Epidermal melanocyte (primary cell): ENCODE results near the gene ZBTB38.

Experiments
- DNase-seq: peaks from one replicate; pipeline ENCODE4 v3.0.0; 2011; ENCODE audit warnings: low spot score; ENCODE audit not compliant: insufficient read length

ZBTB38 gene

GRCh38 chr3:141365201-141365600, 3.1 kb upstream of the ZBTB38 start:
- no peak for DNase-seq

GRCh38 chr3:141366285-141367037, 1.8 kb upstream of the ZBTB38 start:
- no peak for DNase-seq

DNA sequence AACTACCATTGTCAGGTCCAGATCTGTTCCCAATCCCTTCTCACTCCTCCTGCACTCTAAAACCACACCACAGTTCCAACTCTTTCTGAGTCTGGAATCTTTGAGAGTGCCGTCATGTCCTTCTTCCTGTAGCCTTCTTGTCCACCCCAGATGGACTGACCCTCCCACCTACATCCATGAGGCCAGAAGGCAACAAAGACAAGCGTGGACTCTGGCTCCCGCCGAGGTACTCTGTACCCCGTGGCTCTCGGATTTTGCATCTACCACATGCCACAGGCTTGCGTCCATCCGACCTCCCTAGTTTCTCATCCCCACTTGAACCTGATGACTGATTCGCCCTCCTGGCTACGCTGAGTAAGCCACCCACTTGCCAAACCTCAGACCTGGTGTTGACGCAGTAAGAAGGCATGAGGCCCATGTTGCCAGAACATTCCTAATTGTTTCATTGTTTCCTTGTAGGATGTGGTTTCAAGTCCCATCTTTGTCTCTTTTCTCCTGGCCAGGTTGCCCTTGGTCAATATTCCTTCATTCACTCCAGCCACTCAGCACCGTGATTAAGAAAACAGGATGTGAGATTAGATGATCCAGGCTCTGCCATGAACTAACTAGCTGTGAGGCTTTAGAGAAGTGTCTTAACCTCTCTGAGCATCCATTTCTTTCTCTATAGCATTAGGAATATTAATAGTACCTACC, 1.1 kb upstream of the ZBTB38 start:
- no peak for DNase-seq

DNA sequence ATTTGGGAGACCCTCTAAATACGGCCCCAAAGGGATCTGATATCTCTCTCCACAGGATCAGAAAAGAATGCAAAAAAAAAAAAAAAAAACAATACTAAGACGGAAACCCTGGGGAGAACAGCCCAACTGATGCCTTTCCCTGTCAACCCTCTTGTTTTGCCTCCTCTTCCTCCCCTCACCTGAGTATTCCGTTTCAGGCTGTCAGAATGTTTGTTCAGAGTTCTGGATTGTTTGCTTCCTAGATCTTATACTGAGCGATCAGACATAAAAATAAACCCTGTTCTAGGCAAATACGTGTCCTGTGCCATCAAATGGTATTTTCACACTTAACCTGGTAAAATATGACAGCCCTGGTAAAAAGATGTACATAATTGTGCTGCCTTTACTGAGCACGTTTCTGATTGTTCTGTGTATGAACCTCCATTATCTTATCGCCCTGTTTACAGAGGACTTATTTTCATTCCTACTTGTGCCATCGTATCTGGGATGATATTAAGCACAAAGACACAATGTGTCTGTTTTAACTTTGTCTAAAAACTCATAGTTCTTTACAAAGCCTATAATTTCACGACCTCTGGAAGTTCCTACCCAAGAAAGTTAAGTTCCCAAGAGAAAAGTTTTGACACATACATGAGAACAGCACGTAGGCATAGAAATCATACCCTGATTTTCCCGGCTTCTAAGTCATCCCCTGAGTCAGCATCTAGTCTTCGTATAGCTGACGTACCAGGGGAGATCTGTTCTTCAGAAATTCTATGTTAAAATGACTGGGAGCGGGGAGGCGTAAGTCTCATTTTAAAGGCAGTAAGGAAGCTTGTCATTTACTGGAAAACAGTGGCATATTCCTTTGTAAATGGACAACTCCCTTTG, 856 bp downstream of the ZBTB38 start:
- no peak for DNase-seq

DNA sequence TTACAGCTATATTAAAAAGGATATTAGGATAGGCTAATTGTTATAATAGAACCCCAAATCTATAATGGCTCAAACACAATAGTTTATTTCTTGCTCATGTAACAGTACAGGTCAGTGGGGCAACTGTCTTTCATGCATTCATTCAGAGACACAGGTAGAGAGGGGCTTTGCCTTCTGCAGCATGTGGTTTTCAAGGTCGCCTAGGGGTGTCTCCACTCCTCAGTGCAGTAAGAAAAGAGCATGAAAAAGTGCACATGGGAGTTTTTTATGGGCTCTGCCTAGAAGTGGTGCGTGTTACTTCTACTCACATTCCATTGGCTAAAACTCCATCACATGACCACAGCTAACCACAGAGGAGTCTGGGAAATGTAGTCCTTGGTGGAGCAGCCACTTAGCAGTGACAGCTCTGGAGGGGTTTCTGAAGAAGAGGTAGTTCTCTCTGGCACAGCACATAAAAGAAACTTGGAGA, 1.8 kb downstream of the ZBTB38 start:
- DNase-seq = peak; percentile 72

- no peak for DNase-seq
These were observed 3.6 kb downstream of the ZBTB38 start for GRCh38 chr3:141371882-141372281.

- no peak for DNase-seq
These were observed 4.4 kb downstream of the ZBTB38 start for GRCh38 chr3:141372656-141373055.

DNA sequence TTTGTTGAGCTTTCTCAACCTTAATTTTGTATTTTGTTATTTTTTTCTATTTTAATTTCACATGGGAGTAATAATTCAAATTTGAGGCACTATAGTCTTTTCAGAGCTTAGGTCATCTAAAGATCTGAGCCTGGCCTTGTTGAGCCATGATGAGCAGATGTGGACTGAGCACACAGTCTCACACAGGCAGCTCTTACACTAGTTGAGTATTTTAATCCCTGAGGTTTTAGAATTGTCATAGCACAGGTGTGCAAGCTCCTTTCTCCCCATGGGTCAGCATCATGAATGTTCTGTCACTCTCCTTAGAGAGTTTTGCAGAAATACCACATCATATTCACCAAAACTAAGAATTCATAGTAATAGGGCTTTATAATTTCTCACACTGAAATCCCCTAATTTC, 4.9 kb downstream of the ZBTB38 start:
- DNase-seq = no peak

DNA sequence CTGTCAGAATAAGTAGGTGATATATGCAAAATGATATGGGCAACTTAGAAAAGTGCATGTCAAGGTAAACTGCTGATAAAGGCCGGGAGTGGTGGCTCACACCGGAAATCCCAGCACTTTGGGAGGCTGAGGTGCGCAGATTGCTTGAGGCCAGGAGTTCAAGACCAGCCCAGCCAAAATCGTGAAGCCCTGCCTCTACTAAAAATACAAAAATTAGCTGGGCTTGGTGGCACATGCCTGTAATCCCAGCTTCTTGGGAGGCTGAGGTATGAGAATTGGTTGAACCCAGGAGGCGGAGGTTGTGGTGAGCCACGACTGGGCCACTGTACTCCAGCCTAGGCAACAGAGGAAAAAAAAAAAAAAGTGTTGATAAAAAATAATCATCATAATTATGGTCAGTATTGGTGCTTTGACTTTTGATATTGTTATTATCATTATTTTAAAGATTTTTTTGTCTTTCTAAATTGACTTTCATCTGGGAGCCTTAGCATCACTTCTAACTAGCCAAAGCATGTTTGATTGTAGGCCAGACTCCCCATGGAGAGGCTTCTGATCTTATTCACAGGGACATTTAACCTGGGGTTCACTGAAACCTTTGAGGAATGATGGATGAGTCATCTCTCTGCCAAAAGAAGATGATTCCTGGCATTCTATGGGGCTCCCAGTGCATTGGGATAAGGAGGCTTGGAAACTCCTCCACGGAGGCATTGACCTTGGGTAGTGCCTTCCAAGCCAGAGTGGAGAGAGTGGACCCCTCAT, 5.6 kb downstream of the ZBTB38 start:
- no peak for DNase-seq

GRCh38 chr3:141375381-141376301, 7.3 kb downstream of the ZBTB38 start:
- DNase-seq = no peak

DNA sequence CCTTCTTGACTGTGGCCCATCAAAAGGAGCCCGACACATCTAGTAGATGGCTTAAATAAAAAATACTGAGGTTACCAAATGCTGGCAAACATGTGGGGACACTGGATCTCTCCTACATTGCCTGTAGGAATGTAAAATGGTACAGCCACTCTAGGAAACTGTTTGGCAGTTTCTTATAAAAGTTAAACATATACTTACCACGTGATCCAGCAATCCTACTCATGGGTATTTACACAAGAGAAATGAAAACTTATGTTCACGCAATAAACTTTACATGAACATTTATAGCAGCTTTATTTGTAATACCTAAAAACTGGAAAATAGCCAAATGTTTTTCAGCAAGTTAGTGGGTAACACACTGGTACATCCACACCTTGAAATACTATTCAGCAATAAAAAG, 9.1 kb downstream of the ZBTB38 start:
- no peak for DNase-seq

DNA sequence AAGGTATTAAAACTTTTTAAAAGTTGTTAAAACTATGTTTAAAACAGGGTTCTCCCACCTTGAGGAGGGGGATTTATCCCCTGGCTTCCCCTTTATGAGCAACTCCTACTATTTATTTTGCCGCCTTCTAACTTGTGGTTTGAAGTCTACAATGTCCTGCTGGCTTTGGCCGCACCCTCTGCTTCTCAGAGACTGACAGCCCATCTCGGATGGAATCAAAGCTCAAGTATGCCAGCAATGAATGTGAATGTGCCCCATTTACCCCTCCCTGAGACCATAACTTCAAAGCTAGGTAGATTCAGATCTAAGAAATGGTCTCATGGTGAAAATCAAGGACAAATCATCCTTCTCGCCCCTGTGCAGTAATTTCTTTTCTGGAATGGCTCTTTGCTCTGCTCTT, 10.3 kb downstream of the ZBTB38 start:
- no peak for DNase-seq

DNA sequence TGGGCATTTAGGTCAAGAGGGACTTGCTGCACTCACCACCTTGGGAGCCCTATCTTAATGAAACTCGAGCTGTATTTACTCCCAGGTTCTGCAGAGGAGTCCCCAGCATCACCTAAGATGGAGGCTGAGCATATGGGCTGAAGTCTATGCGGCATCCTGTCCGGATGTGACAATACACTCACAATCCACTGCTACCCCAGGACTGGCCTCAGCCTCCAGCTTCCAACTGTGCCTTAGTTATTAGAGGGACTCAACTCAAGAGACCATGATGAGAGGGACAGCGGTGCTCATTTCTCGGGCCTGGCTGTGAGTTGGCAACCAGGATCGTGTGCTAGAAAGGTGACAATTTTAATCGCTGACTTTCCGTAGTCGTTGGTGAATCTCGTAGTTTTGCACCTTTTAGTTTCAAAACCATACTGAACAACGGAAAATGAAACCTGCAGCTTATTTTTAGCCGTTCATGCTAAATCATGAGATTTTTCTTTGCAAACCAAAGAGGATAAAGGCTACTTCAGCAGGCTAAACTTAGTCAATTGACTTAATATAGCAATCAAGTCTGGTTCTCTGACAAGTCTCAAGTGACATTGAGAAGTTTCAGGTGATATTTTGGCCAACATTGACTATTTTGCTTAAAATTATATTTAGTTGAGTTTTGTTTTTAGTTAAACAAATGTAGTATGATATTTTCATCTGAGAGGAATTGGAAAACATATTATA, 11.1 kb downstream of the ZBTB38 start:
- DNase-seq = no peak

DNA sequence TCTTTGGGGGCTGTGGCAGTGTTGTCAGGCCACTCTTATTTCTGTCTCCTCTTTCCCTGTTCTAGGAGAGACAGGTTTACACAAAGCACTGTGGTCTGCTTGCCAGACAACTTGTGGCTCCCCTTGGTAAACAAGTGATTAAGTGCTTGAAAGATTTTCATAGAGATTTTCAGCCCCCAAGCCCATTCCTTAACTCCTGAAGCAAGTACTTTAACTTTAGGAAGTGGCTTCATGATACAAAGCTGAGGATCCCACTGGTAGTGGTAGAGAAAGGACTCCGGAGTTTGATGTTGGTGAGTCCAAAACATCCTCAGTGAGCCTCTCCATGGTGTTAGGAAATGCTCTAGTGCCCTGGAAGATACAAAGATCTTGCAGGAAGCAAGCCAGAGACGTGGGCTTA, 12.0 kb downstream of the ZBTB38 start:
- DNase-seq = no peak

GRCh38 chr3:141380987-141381386, 12.7 kb downstream of the ZBTB38 start:
- no peak for DNase-seq

DNA sequence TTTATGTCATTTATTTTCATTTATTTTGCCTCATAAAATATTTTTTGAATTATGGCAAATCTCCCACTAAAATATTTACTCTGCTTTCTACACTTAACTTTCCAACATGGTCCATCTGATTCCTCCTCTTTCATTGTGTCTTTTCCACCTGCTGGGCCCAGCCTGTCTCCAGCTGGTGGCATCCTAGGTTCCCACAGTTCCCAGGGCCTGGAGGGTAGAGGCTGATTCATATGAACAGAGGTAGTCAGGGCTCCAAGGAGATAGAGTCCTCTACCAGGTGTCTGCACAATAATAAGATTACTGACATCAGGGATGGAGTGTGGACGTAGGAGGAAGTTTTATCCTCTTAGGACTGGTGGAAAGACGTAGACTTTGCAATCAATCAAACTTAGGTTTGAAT, 14.3 kb downstream of the ZBTB38 start:
- DNase-seq = no peak

- no peak for DNase-seq
These were observed 15.3 kb downstream of the ZBTB38 start for GRCh38 chr3:141383555-141384129.

- DNase-seq = no peak
These were observed 15.9 kb downstream of the ZBTB38 start for GRCh38 chr3:141384157-141384556.

- no peak for DNase-seq
These were observed 16.3 kb downstream of the ZBTB38 start for GRCh38 chr3:141384575-141384974.
